HG03064 (cell line): Measurements from ENCODE around the gene PRKG1.
"Not testable (repeated sequence)": the region's sequence is repeated elsewhere in the genome, so short reads cannot be mapped to it uniquely, and the experiment has no call there.

Experiments used
- ATAC-seq: cut with Tn5 transposase; IDR thresholded peaks from one replicate; pipeline ENCODE4 v1.9.1; 2021; ENCODE audit warnings: low read depth; ENCODE audit not compliant: unreplicated experiment

The PRKG1 gene

DNA sequence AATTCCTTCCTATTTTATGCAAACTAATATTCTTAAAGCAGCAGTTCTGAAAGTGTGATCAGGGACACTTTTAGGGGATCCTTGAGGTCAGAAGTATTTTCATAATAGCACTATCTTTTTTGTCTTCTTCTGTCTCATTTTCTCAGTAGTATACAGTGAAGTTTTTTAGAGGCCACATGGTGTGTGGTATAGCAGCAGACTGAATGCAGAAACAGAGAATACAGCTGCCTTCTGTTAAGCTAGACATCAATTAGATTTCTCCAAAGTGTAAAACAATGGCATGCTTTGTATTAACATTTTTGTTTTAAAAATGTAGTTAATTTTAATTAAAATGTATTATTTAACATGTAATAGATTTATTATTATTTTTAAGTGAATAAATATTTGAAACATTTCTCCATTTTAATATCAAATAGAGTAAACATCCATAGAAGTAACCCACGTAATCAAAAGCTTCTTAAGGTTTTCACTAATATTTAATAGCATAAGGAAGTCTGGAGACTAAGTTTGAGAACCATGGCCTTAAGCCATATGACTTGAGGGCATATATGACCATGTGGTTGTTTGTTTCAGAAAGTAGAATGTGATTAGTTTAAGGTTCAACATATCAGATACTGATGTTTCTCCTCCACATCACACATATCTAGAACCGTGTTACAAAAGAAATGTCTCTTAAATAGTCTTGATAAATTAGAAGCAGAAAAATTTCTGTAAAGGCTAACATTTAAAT is 94.0 kb downstream of the PRKG1 start:
- no peak for ATAC-seq

DNA sequence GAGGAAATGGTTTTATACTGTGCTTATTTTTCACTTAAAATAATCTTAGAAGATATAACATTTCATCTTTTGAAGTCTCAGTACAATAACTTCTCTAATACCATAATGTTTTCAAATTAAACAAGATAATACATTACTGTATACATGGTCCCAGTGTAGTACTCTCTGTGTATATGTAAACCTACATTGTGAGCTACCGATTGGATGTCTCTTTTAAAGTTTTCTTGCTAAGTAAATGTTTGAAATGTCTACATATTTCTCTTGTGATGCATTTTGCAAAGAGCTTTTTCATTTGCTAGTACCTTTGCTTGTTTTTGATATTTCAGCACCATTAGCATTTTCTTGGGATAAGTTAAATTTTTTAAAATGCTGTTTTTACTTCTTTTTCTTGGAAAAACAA is 94.8 kb downstream of the PRKG1 start:
- ATAC-seq: no peak

- no peak for ATAC-seq
Observed at GRCh38 chr10:51170518-51171245, 96.4 kb downstream of the PRKG1 start.

- ATAC-seq: no peak
Observed at GRCh38 chr10:51171946-51172345, 97.7 kb downstream of the PRKG1 start.

GRCh38 chr10:51176976-51177695 is 102.8 kb downstream of the PRKG1 start:
- ATAC-seq: no peak

DNA sequence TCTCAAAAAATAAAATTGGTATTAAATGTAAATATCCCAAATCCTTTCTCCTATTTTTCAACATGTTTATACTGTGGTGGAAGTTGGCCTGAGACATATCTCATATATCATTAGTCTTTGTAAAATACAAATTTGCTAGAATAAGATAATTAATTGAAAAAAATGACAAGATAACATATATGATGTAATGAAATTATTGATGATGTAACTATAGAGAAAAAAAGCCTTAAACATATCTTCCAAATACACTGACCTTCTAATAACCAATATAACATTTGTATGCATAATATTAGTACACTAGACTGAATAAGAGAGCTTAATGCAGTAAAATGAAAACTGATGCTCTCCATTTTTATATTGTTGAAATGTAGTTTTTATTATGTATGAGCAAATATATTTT is 104.3 kb downstream of the PRKG1 start:
- ATAC-seq: no peak

GRCh38 chr10:51180141-51180540 is 105.9 kb downstream of the PRKG1 start:
- ATAC-seq: no peak

- ATAC-seq: no peak
Observed at GRCh38 chr10:51183783-51184182, 109.5 kb downstream of the PRKG1 start.

GRCh38 chr10:51186361-51186760 is 112.1 kb downstream of the PRKG1 start:
- ATAC-seq: no peak

DNA sequence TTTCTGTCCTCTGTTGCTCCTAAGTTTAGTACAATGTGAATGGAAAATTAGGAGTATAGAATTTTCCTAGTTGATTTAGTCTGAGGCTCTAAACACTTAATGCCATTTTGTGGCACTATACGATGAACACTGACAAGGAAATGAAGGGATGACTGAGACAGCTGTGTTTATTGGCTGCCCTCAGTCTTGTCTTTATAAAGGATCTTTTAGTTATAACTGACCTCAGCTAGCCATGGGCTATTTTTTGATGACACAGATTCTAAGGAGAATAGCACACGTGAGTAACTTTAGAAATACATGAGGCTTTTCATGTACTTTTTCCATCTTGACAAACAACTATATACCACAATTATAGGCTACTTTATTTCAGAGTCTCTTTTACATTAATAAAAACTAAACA is 113.7 kb downstream of the PRKG1 start:
- ATAC-seq: no peak

GRCh38 chr10:51188866-51189265 is 114.6 kb downstream of the PRKG1 start:
- ATAC-seq: no peak

GRCh38 chr10:51196508-51197175 is 122.4 kb downstream of the PRKG1 start:
- ATAC-seq: no peak

GRCh38 chr10:51198170-51198569 is 123.9 kb downstream of the PRKG1 start:
- no peak for ATAC-seq

DNA sequence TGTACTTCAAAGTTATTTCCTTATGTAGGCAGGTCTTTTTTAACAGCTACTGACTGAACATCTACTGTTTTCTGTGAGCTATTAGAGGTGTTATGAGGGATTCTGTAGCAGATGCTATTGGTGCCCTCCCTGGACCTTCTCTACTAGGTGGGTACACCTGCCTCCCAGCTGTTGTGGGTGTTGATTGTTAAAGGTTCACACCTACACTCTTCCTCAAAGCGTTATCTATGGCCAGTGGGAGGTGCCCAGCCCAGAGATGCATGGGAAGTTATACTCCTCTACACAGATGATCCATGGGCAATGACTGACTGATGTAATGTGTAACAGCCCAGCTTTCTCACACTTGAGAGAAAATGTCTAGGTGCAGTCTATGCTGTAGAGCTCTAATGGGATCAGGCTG is 127.7 kb downstream of the PRKG1 start:
- no peak for ATAC-seq

- ATAC-seq: no peak
Observed at GRCh38 chr10:51203359-51203758, 129.1 kb downstream of the PRKG1 start.

- no peak for ATAC-seq
Observed at GRCh38 chr10:51204066-51204465, 129.8 kb downstream of the PRKG1 start.

DNA sequence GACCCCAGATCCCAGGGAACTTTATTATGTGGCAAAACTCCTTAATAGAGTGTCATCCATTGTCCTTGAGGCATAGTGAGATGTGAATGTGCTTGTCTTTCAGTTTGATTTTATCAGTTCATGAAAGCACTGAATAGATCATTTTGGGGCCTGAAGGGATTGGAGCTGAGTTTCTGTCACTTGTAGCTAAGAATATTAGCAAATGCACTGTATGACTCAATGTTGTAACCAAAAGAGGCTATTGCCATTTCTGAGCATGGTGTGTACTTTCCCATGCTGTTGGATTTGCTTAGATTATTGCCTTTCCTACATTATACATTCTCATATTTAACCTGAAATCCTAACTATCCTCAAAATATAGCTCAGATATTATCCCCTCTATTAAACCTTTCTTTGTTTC is 130.4 kb downstream of the PRKG1 start:
- no peak for ATAC-seq

DNA sequence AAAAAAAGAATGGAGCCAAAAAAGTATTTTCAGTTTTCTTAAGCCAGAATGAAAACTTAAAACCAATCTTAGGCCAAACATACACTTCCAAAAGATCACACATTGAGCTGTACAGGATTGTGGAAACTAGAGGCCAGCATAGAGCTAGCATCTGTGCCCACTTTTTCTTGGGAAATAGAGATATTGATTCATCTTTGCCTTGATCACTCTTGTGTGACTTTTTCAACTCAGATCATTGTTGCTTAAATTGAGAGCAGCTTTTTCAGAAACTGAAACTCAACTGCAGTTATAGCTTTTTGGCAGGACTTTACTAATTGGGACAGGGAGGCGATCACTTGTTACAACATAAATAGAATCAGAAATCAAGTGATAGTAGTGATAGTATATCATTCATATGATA is 132.2 kb downstream of the PRKG1 start:
- no peak for ATAC-seq

- not testable (repeated sequence) for ATAC-seq
Observed at GRCh38 chr10:51212937-51213336, 138.7 kb downstream of the PRKG1 start.

DNA sequence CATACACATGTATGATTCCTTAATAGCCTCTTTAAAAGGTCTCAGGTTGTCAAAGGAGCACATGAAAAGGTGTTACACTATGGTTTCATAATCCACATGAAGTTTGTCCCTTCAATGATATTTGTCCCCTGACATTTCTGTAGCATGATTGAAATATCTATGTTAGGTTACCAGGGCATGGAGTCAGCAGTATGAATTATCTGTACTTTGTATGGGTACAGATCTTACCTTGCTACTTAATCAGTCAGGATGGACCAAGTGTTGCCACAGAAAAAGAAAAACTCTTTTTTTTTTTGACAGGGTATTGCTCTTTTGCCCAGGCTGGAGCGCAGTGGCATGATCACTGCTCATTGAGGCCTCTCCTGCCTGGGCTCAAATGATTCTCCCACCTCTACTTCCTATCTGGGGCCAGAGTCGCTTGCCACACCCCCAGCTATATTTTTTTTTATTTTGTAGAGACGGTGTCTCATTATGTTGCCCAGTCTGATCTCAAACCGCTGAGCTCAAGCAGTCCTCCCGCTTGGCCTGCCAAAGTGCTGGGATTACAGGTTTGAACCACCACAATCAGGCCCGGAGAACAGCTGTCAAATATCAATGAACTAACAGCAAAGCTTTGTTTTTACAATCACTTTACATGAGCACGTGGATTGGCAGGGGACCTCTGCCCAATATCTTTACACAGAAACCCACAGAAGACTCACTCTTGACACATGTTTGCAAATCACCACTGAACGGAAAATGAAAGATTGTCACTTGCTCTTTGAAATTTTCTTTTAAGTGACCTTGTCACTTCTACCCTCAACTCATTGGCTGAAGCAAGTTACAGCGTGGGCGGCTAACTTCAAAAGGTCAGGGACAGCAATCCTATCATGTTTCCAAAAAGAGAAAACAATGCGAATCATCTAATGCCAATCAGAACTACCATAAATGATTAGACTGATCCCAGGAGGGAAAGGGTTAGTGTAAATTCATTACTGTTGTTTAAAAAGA is 140.2 kb downstream of the PRKG1 start:
- no peak for ATAC-seq
